ENCODE data around the gene ORAI1.

Gene ORAI1

DNA sequence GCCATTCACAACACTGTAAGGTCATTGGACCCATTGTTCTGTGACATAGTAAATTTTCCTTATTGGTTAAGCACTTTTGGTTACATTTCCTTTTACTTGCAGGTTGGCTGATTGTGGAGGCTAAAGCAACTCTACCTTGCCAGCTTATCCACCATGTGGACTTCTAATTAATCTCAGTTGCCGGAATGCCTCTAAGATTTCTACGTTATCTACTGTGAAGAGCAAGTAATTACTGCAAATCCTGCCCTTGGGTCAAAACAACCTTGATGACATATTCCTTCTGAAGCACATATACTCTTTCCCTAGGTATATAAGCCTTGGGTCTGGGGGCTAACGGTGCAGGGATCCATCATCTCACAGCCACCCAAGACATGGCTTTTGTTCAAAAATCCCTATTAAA, 62.6 kb downstream of the ORAI1 start:
- no peak overlapping the region for H3K4me3 ChIP-seq (replicated peaks; ENCODE audit: low read depth, low read length)
- no peak for DNase-seq (ENCODE audit: low read depth)
- TF ChIP-seq, protein P1, sequence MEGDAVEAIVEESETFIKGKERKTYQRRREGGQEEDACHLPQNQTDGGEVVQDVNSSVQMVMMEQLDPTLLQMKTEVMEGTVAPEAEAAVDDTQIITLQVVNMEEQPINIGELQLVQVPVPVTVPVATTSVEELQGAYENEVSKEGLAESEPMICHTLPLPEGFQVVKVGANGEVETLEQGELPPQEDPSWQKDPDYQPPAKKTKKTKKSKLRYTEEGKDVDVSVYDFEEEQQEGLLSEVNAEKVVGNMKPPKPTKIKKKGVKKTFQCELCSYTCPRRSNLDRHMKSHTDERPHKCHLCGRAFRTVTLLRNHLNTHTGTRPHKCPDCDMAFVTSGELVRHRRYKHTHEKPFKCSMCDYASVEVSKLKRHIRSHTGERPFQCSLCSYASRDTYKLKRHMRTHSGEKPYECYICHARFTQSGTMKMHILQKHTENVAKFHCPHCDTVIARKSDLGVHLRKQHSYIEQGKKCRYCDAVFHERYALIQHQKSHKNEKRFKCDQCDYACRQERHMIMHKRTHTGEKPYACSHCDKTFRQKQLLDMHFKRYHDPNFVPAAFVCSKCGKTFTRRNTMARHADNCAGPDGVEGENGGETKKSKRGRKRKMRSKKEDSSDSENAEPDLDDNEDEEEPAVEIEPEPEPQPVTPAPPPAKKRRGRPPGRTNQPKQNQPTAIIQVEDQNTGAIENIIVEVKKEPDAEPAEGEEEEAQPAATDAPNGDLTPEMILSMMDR (IDR thresholded peaks at IDR 0.05; ENCODE audit: low read length, missing control alignments) = no peak

- no peak overlapping the region for H3K4me3 ChIP-seq (replicated peaks; ENCODE audit: low read depth, low read length)
- TF ChIP-seq, protein P1 (IDR thresholded peaks at IDR 0.05; ENCODE audit: low read length, missing control alignments) = no peak
- DNase-seq (ENCODE audit: low read depth) = no peak
These were observed 63.1 kb downstream of the ORAI1 start for GRCh38 chr12:121689430-121689829.

Data from fibroblast of pulmonary artery (primary cell).